CD4-positive, CD25-positive, alpha-beta regulatory T cell (primary cell): ENCODE results near the gene DSC1. TPM values are rescaled to one million over a fixed set of nuclear protein-coding genes. Genes with fewer than 3 reads are reported as not detected.
A peak's percentile ranks its signal among the peaks of the same experiment; 100 is the strongest.

ENCODE experiments used
- ATAC-seq, 2 donors: fragments of 150-1000 bp; cut with Tn5 transposase; one replicate each; pipeline ENCODE4 v1.10.0; 2021; ENCODE audit warnings: low read depth in 2 of 2, moderate number of reproducible peaks in 2 of 2, moderate library complexity in 1 of 2
- DNase-seq, 3 donors: peaks; one replicate each; pipeline versions ENCODE4 v3.0.0 to v3.0.0-alpha.2; 2012 to 2022; ENCODE audit warnings: mixed read lengths in 1 of 3
- H3K27ac ChIP-seq: one replicate; pipeline ENCODE4 v1.7.0; 2013; ENCODE audit warnings: mild to moderate bottlenecking, low read length; ENCODE audit not compliant: insufficient read depth, poor library complexity, severe bottlenecking
- H3K27me3 ChIP-seq: one replicate; pipeline ENCODE4 v1.7.0; 2013; ENCODE audit warnings: low read length; ENCODE audit not compliant: control insufficient read depth, insufficient read depth
- H3K36me3 ChIP-seq: one replicate; pipeline ENCODE4 v1.7.0; 2013; ENCODE audit warnings: mild to moderate bottlenecking, low read length, moderate library complexity; ENCODE audit not compliant: control insufficient read depth, insufficient read depth
- H3K4me1 ChIP-seq: 2 replicates; pipeline ENCODE4 v1.7.0; 2013; ENCODE audit warnings: mild to moderate bottlenecking, low read length; ENCODE audit not compliant: insufficient read depth, control insufficient read depth, poor library complexity, severe bottlenecking
- H3K4me3 ChIP-seq: one replicate; pipeline ENCODE4 v1.7.0; 2013; ENCODE audit warnings: low read depth, mild to moderate bottlenecking, low read length, moderate library complexity
- H3K9me3 ChIP-seq, 2 experiments: 1 replicate in 1 of 2; 2 replicates in 1 of 2; pipeline ENCODE4 v1.7.0; 2013; ENCODE audit warnings: low read length in 2 of 2, mild to moderate bottlenecking in 1 of 2, moderate library complexity in 1 of 2; ENCODE audit not compliant: control insufficient read depth in 2 of 2
- H3K27ac Mint-ChIP-seq, 3 donors: one replicate each; pipeline ENCODE4 v1.8.0; 2020 to 2022; ENCODE audit warnings: mild to moderate bottlenecking in 3 of 3, mixed read lengths in 3 of 3, moderate library complexity in 2 of 3
- H3K27me3 Mint-ChIP-seq: one replicate; pipeline ENCODE4 v1.8.0; 2022; ENCODE audit warnings: mild to moderate bottlenecking, mixed read lengths
- H3K36me3 Mint-ChIP-seq: one replicate; pipeline ENCODE4 v1.8.0; 2020; ENCODE audit warnings: mixed read lengths
- H3K4me1 Mint-ChIP-seq, 4 donors: one replicate each; pipeline ENCODE4 v1.8.0; 2020 to 2022; ENCODE audit warnings: mixed read lengths in 4 of 4, mild to moderate bottlenecking in 1 of 4
- H3K4me3 Mint-ChIP-seq, 4 donors: one replicate each; pipeline ENCODE4 v1.8.0; 2020 to 2022; ENCODE audit warnings: mild to moderate bottlenecking in 4 of 4, mixed read lengths in 4 of 4, moderate library complexity in 3 of 4
- H3K9me3 Mint-ChIP-seq, 7 donors: one replicate each; pipeline ENCODE4 v1.8.0; 2020 to 2022; ENCODE audit warnings: mixed read lengths in 7 of 7, mild to moderate bottlenecking in 3 of 7, moderate library complexity in 2 of 7
- polyA plus RNA-seq, 4 donors: library from polyadenylated mRNA; unstranded; fragments of 300-500 nt; fragmentation: Illumina TruSeq; gene quantifications; one replicate each; pipeline ENCODE4 v1.2.3, GENCODE V29; 2021
- total RNA-seq: library from RNA; stranded (reverse); gene quantifications from one replicate; pipeline ENCODE4 v1.2.3, GENCODE V29; 2022

DSC1 gene
- total RNA-seq (not detected), polyA plus RNA-seq (under 1 TPM in 1 of 4 donors, not detected in 3; 0.14 TPM)

- no peaks in the 10 kb centered on the region for H3K36me3 Mint-ChIP-seq
- no peak within 1 kb of the TSS for H3K4me3 ChIP-seq
- peaks cover 0 to 7% (median 5%) of the 10 kb centered on the region in 7 donors for H3K9me3 Mint-ChIP-seq
- no peaks in the 10 kb centered on the region for H3K27me3 Mint-ChIP-seq
- H3K4me3 Mint-ChIP-seq, result no peak within 1 kb of the TSS
- H3K9me3 ChIP-seq, result peaks cover 0 to 4% of the 10 kb centered on the region in 2 experiments
- peak within 1 kb of the TSS in 1 of 3 donors; percentile 15 for H3K27ac Mint-ChIP-seq
- no peaks in the 10 kb centered on the region for H3K4me1 Mint-ChIP-seq
- no peaks in the 10 kb centered on the region for H3K36me3 ChIP-seq
- DNase-seq (no peak), ATAC-seq (no peak)
- H3K27me3 ChIP-seq, result no peaks in the 10 kb centered on the region
- no peaks in the 10 kb centered on the region for H3K4me1 ChIP-seq
- no peak within 1 kb of the TSS for H3K27ac ChIP-seq
These were observed at the start of gene DSC1 for GRCh38 chr18:31162825-31163435. Gene DSC1, minus strand, starts transcription at chr18:31162856. Its CDS starts 262 bp downstream, at chr18:31162594.

- Histone ChIP-seq H3K9me3 (peaks cover 4% of the 10 kb centered on the region in 2 experiments), H3K4me1 (no peaks in the 10 kb centered on the region), H3K27ac (no peak overlapping the region), H3K4me3 (no peak overlapping the region), H3K36me3 (no peaks in the 10 kb centered on the region), H3K27me3 (no peaks in the 10 kb centered on the region)
- DNase-seq (no peak), ATAC-seq (no peak)
- Mint-ChIP-seq H3K4me3 (no peak overlapping the region), H3K4me1 (no peaks in the 10 kb centered on the region), H3K27ac (no peak overlapping the region), H3K36me3 (no peaks in the 10 kb centered on the region), H3K9me3 (peaks cover 1 to 19% (median 8%) of the 10 kb centered on the region in 7 donors), H3K27me3 (no peaks in the 10 kb centered on the region)
These were observed 48.4 kb upstream of the DSC1 start for GRCh38 chr18:31211047-31211446.

GRCh38 chr18:31209041-31209440 is 46.4 kb upstream of the DSC1 start:
- no peaks in the 10 kb centered on the region for H3K36me3 Mint-ChIP-seq
- H3K36me3 ChIP-seq, result no peaks in the 10 kb centered on the region
- DNase-seq, result no peak
- H3K27me3 Mint-ChIP-seq, result no peaks in the 10 kb centered on the region
- H3K4me1 ChIP-seq, result no peaks in the 10 kb centered on the region
- H3K9me3 Mint-ChIP-seq, result peaks cover 1 to 11% (median 6%) of the 10 kb centered on the region in 7 donors
- no peak overlapping the region for H3K4me3 Mint-ChIP-seq
- no peaks in the 10 kb centered on the region for H3K27me3 ChIP-seq
- H3K27ac Mint-ChIP-seq, result no peak overlapping the region
- no peaks in the 10 kb centered on the region for H3K4me1 Mint-ChIP-seq
- no peak overlapping the region for H3K27ac ChIP-seq
- ATAC-seq, result no peak
- H3K9me3 ChIP-seq, result peaks cover 0 to 4% of the 10 kb centered on the region in 2 experiments
- no peak overlapping the region for H3K4me3 ChIP-seq

- DNase-seq (no peak), ATAC-seq (no peak)
- Mint-ChIP-seq H3K36me3 (no peaks in the 10 kb centered on the region), H3K9me3 (peaks cover 1 to 11% (median 6%) of the 10 kb centered on the region in 7 donors), H3K4me1 (no peaks in the 10 kb centered on the region), H3K27ac (no peak overlapping the region), H3K27me3 (no peaks in the 10 kb centered on the region), H3K4me3 (no peak overlapping the region)
- no peaks in the 10 kb centered on the region for H3K9me3 ChIP-seq
- H3K36me3 ChIP-seq, result no peaks in the 10 kb centered on the region
- H3K4me3 ChIP-seq, result no peak overlapping the region
- no peaks in the 10 kb centered on the region for H3K4me1 ChIP-seq
- no peak overlapping the region for H3K27ac ChIP-seq
- no peaks in the 10 kb centered on the region for H3K27me3 ChIP-seq
These were observed 44.7 kb upstream of the DSC1 start for GRCh38 chr18:31207391-31207790.

GRCh38 chr18:31206787-31207381 is 44.2 kb upstream of the DSC1 start:
- no peaks in the 10 kb centered on the region for H3K27me3 Mint-ChIP-seq
- H3K36me3 ChIP-seq, result no peaks in the 10 kb centered on the region
- H3K9me3 Mint-ChIP-seq, result peaks cover 1 to 14% (median 6%) of the 10 kb centered on the region in 7 donors
- no peaks in the 10 kb centered on the region for H3K4me1 ChIP-seq
- DNase-seq, result no peak
- peak in 1 of 2 donors; percentile 34 for ATAC-seq
- H3K36me3 Mint-ChIP-seq, result no peaks in the 10 kb centered on the region
- H3K4me1 Mint-ChIP-seq, result no peaks in the 10 kb centered on the region
- H3K9me3 ChIP-seq, result no peaks in the 10 kb centered on the region
- H3K4me3 Mint-ChIP-seq, result no peak overlapping the region
- H3K4me3 ChIP-seq, result no peak overlapping the region
- no peaks in the 10 kb centered on the region for H3K27me3 ChIP-seq
- no peak overlapping the region for H3K27ac ChIP-seq
- H3K27ac Mint-ChIP-seq, result peak overlapping the region in 1 of 3 donors; percentile 54

- no peak overlapping the region for H3K27ac ChIP-seq
- no peaks in the 10 kb centered on the region for H3K36me3 ChIP-seq
- H3K4me1 ChIP-seq, result no peaks in the 10 kb centered on the region
- H3K4me3 ChIP-seq, result no peak overlapping the region
- no peaks in the 10 kb centered on the region for H3K27me3 ChIP-seq
- Mint-ChIP-seq H3K9me3 (peaks cover 2 to 14% (median 6%) of the 10 kb centered on the region in 7 donors), H3K4me1 (no peaks in the 10 kb centered on the region), H3K27me3 (no peaks in the 10 kb centered on the region), H3K36me3 (no peaks in the 10 kb centered on the region), H3K4me3 (no peak overlapping the region), H3K27ac (no peak overlapping the region)
- no peak for ATAC-seq
- DNase-seq, result no peak
- no peaks in the 10 kb centered on the region for H3K9me3 ChIP-seq
These were observed 43.4 kb upstream of the DSC1 start for GRCh38 chr18:31206071-31206470.

GRCh38 chr18:31205273-31205672 is 42.6 kb upstream of the DSC1 start:
- Histone ChIP-seq H3K9me3 (no peaks in the 10 kb centered on the region), H3K4me3 (no peak overlapping the region), H3K27me3 (no peaks in the 10 kb centered on the region), H3K36me3 (no peaks in the 10 kb centered on the region), H3K4me1 (no peaks in the 10 kb centered on the region), H3K27ac (no peak overlapping the region)
- DNase-seq (no peak), ATAC-seq (no peak)
- Mint-ChIP-seq H3K9me3 (peaks cover 2 to 16% (median 5%) of the 10 kb centered on the region in 7 donors), H3K4me1 (no peaks in the 10 kb centered on the region), H3K27ac (no peak overlapping the region), H3K36me3 (no peaks in the 10 kb centered on the region), H3K27me3 (no peaks in the 10 kb centered on the region), H3K4me3 (no peak overlapping the region)

GRCh38 chr18:31204833-31205232 is 42.2 kb upstream of the DSC1 start:
- no peak for ATAC-seq
- H3K4me3 Mint-ChIP-seq, result no peak overlapping the region
- no peaks in the 10 kb centered on the region for H3K27me3 ChIP-seq
- no peaks in the 10 kb centered on the region for H3K27me3 Mint-ChIP-seq
- H3K4me3 ChIP-seq, result no peak overlapping the region
- peaks cover 2 to 15% (median 5%) of the 10 kb centered on the region in 7 donors for H3K9me3 Mint-ChIP-seq
- H3K27ac ChIP-seq, result no peak overlapping the region
- no peak for DNase-seq
- no peak overlapping the region for H3K27ac Mint-ChIP-seq
- no peaks in the 10 kb centered on the region for H3K4me1 ChIP-seq
- no peaks in the 10 kb centered on the region for H3K4me1 Mint-ChIP-seq
- H3K9me3 ChIP-seq, result no peaks in the 10 kb centered on the region
- H3K36me3 Mint-ChIP-seq, result no peaks in the 10 kb centered on the region
- no peaks in the 10 kb centered on the region for H3K36me3 ChIP-seq
